Daoy (cell line): ENCODE measurements around the gene KLHDC8B. TPM values are rescaled to one million over a fixed set of nuclear protein-coding genes. Genes with fewer than 3 reads are reported as not detected.

ENCODE experiments used
- DNase-seq: peaks from one replicate; pipeline ENCODE4 v3.0.0-alpha.2; 2015; ENCODE audit warnings: low read depth
- total RNA-seq: library from RNA; depleted of rRNA; stranded (reverse); fragments of >200 nt; shearing (Covaris generic); gene quantifications from 2 replicates; pipeline ENCODE4 v1.2.3, GENCODE V29; 2014

Gene KLHDC8B
- total RNA-seq, 1 experiment from 2014 or later, result 3.2 TPM

GRCh38 chr3:49158792-49159191 lies 12.6 kb upstream of the KLHDC8B start:
- DNase-seq, result no peak

- no peak for DNase-seq
Measured at GRCh38 chr3:49161197-49161596, 10.2 kb upstream of the KLHDC8B start.

GRCh38 chr3:49161808-49162530 lies 9.4 kb upstream of the KLHDC8B start:
- no peak for DNase-seq

- DNase-seq, result no peak
Measured at GRCh38 chr3:49162751-49163419, 8.5 kb upstream of the KLHDC8B start.

- no peak for DNase-seq
Measured at GRCh38 chr3:49163609-49164008, 7.8 kb upstream of the KLHDC8B start.

GRCh38 chr3:49164983-49165720 lies 6.2 kb upstream of the KLHDC8B start:
- no peak for DNase-seq

GRCh38 chr3:49165771-49166751 lies 5.3 kb upstream of the KLHDC8B start, which contains the start of gene CCDC71:
TSS of gene CCDC71 (minus strand) at chr3:49166331. CDS start at chr3:49164208, 2,123 bp downstream.
- DNase-seq, result peak; percentile 71

GRCh38 chr3:49166752-49167556 lies 4.4 kb upstream of the KLHDC8B start:
- no peak for DNase-seq

GRCh38 chr3:49170744-49171118 lies 667 bp upstream of the KLHDC8B start:
- no peak for DNase-seq

- no peak for DNase-seq
Measured at GRCh38 chr3:49171775-49172500, 540 bp downstream of the KLHDC8B start.

GRCh38 chr3:49172551-49173041 lies 1.2 kb downstream of the KLHDC8B start:
- DNase-seq, result no peak

GRCh38 chr3:49173116-49173791 lies 1.9 kb downstream of the KLHDC8B start:
- DNase-seq, result peak; percentile 23

- no peak for DNase-seq
Measured at GRCh38 chr3:49173792-49174170, 2.4 kb downstream of the KLHDC8B start.

GRCh38 chr3:49174397-49174985 lies 3.1 kb downstream of the KLHDC8B start:
- DNase-seq, result no peak

- DNase-seq, result no peak
Measured at GRCh38 chr3:49175530-49175929, 4.1 kb downstream of the KLHDC8B start.

- DNase-seq, result no peak
Measured at GRCh38 chr3:49177073-49177472, 5.7 kb downstream of the KLHDC8B start.

- DNase-seq, result no peak
Measured at GRCh38 chr3:49180116-49180515, 8.7 kb downstream of the KLHDC8B start.

- DNase-seq, result no peak
Measured at GRCh38 chr3:49181351-49181750, 10.0 kb downstream of the KLHDC8B start.

- DNase-seq, result no peak
Measured at GRCh38 chr3:49182682-49183081, 11.3 kb downstream of the KLHDC8B start.
